Cardiac septum (tissue), 1 donor: ENCODE results near the gene FKBP2. TPM values are rescaled to one million over a fixed set of nuclear protein-coding genes. Genes with fewer than 3 reads are reported as not detected.

Experiments used
- DNase-seq: peaks from one replicate; pipeline ENCODE4 v3.0.0-alpha.2; 2020; ENCODE audit warnings: low spot score
- intact Hi-C: fragments of 100-400 bp; cut with DNase I; formaldehyde crosslinking; loops from one replicate; pipeline ENCODE4 v1.14.0; 2022
- total RNA-seq: library from RNA; stranded (reverse); fragmentation: NEBNext Ultra II Directional; extraction: Animal tissue kit (Norgen Biotek cat#: 25700); gene quantifications from one replicate; pipeline ENCODE4 v1.2.1, GENCODE V29; 2021
- donor health status: DM: no; HTN: no; CAD: no.

The FKBP2 gene
- total RNA-seq, 1 donor from 2014 or later = 57.8 TPM

GRCh38 chr11:64269540-64270220 lies 28.8 kb downstream of the FKBP2 start:
- intact Hi-C loops = loop anchor here (1.0 to 5.0 kb wide), 5 partner anchors 16 to 65 kb away; partner anchors contain the start of genes CATSPERZ, GPR137, NUDT22 and TRPT1
- DNase-seq = peak; percentile 99

- intact Hi-C loops = no loop called here
- DNase-seq = no peak
Observed at GRCh38 chr11:64275031-64275800, 34.3 kb downstream of the FKBP2 start.

- intact Hi-C loops = no loop called here
- DNase-seq = no peak
Observed at GRCh38 chr11:64275841-64276240, 34.9 kb downstream of the FKBP2 start.

DNA sequence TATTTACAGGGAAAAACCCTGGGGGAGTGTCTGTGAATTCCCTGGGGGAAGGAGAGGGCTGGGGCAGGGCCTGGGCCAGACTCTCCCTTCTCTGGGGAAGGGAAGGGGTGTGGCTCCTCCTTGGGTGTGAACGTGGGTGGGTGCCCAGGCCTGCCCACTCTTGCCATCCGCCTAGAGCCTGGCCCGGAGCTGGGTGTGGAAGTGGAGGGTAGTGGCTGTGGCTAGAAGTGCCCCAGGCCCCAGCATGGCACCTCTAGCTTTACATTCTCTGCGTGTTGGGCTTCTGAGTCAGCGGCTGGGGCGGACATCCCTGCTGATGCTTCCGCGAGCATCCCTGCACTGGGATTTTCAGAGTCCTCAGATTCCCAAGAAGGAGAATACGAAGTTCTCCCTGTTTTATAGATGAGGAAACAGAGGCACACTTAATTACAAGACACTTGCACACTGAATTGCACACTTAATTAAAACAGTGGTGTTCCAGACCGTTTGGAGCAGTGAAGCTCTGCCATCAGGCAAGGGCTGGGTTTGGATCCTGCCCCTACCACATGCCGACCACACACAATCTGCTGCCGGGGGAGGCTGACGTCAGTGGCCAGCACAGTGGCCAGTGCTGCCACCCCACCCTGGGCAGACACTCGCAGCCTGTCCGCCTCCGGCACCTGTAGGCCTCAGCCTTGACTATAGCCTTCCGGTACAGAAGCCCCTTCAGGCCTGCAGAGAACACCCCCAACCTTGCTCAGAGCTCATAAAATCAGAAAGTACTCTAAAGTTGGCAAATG lies 35.9 kb downstream of the FKBP2 start:
- intact Hi-C loops = no loop called here
- no peak for DNase-seq

DNA sequence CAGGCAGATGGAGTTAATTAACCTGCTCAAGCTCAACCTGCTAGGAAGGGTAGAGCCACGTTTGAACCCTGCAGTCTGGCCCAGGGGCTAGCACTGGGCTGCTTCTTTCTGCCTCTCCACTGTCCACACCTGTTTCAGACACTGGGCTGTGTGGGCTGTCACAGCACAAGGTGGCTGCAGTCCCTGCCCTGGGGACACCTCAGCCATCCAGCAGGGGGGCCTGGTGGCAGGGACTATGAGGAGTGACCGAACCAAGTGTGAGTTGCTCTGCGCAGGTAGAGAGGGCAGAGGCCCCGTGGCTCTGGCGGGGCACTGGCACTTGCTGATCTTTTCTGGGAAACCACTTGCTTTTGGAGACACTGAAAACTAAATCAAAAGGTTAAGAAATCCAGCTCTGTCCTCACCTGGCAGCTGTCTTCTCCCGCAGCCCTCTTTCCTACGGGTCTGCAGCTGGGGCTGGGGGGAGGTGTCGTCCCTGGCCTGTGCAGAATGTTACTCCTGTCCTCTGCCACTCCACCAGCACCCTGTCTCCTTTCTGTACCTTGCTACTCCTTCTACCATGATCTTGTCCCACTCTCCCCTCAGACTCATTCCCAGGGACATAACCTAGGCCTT lies 37.8 kb downstream of the FKBP2 start:
- no peak for DNase-seq

GRCh38 chr11:64281957-64282770 lies 41.3 kb downstream of the FKBP2 start:
- DNase-seq = no peak
- intact Hi-C loops = no loop called here

More for the DNA sequence above, 37.8 kb downstream of the FKBP2 start:
- intact Hi-C loops = no loop called here

GRCh38 chr11:64283092-64283491 lies 42.2 kb downstream of the FKBP2 start:
- DNase-seq = no peak
- intact Hi-C loops = no loop called here

GRCh38 chr11:64284048-64284961 lies 43.4 kb downstream of the FKBP2 start, which contains the start of gene BAD:
TSS of gene BAD (minus strand) at chr11:64284665. CDS start at chr11:64284368, 297 bp downstream.
- intact Hi-C loops = loop anchor here (2.0 kb wide), 1 partner anchor 20 kb away; the partner anchor contains the start of gene ESRRA
- peak; percentile 98 for DNase-seq

DNA sequence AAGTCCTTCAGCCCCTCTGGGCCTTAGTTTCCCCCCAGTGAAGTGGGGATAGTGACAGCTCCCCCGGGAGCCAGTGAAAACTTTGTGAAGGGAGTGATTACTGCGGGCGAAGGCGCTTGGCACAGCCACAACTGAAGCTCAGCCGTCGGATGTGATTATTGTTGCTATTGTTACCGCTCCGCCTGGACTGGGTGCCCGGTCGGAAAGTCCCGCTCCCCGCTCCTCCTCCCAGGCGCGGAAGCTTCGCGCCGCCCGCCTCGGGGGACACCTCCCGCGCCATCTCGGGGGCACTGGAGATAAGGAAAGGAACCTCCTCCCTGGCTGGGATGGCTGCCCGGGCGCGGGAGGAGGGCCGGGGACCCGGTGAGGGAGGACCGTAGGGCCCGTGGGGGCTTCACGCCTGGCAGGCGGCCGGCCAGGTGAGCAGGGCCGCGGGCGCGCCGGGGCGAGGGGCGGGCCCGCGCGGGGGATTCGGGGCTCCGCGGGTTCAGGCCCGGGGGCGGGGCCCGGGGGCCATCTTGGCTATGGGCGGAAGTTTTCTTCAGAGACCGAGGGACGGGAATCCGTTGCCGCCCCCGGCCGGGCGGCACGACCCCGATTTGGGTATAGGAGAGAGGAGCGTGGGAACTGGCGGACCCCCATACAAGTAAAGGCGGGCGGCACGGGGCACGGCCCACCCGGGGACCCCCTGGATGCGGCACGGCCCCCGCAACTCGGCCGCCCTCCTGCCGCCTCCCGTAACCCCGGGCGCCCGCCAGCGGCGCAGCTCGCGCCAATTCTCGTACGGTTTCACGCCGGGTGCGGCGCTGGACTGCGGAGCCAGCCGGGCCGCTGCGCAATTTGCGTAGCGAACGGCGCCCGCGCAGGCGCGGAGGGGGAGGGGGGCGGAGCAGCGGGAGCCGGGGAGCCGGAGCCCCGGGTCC lies 44.3 kb downstream of the FKBP2 start, which contains the start of gene GPR137:
Gene GPR137, plus strand, starts transcription at position 887 of the 923 bp plus-strand sequence. CDS start 677 bp downstream, outside the sequence.
- peak; percentile 95 for DNase-seq
- intact Hi-C loops = loop anchor here (1.0 to 2.0 kb wide), 2 partner anchors 15 to 20 kb away; partner anchors contain the start of gene ESRRA

GRCh38 chr11:64285885-64286800 lies 45.2 kb downstream of the FKBP2 start:
- DNase-seq = no peak
- intact Hi-C loops = loop anchor here (1.0 to 2.0 kb wide), 2 partner anchors 16 to 19 kb away; partner anchors contain the start of gene ESRRA

DNA sequence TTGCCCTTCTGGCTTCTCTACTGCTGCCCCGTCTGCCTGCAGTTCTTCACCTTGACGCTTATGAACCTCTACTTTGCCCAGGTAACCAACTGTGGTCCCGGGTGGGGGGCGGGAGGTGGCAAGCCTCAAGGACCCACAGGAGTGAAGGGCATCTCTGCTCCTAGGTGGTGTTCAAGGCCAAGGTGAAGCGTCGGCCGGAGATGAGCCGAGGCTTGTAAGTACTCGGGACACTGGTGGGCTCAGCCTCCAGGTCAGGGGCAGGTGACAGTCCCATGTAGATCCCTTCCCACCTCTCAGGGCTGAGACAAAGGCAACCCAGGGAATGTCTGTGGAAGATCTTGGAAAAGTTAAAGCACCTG lies 45.9 kb downstream of the FKBP2 start:
- DNase-seq = no peak
- intact Hi-C loops = no loop called here

DNA sequence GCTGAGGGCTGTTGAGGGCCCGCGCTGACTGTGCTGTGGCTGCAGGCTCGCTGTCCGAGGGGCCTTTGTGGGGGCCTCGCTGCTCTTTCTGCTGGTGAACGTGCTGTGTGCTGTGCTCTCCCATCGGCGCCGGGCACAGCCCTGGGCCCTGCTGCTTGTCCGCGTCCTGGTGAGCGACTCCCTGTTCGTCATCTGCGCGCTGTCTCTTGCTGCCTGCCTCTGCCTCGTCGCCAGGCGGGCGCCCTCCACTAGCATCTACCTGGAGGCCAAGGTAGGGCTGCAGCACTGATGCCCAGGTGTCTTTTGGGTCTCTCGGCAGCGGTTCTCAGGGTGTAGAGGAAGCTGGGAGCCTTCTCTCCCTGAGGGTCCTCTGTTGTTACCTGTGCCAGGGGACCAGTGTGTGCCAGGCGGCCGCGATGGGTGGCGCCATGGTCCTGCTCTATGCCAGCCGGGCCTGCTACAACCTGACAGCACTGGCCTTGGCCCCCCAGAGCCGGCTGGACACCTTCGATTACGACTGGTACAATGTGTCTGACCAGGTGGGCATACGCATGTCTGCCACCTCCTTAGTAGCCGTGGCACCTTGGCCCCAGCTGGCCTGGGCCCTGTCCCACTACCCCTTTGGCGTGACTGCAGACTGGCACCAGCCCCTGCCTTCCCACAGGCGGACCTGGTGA lies 46.9 kb downstream of the FKBP2 start:
- intact Hi-C loops = no loop called here
- DNase-seq = no peak

- no peak for DNase-seq
- intact Hi-C loops = no loop called here
Observed at GRCh38 chr11:64288353-64288750, 47.5 kb downstream of the FKBP2 start.

GRCh38 chr11:64289002-64289564 lies 48.2 kb downstream of the FKBP2 start:
- intact Hi-C loops = no loop called here
- no peak for DNase-seq
